Loucy (cell line): ENCODE data around the gene RPS27L.

Experiments used
- EZH2phosphoT487 ChIP-seq: fragments of 200-600 bp; IDR thresholded peaks from 2 replicates; pipeline ENCODE4 v1.6.1; 2018; ENCODE audit warnings: antibody characterized with exemption, mild to moderate bottlenecking, moderate library complexity, borderline replicate concordance
- TF ChIP-seq, protein P1 (sequence below): fragments of 200-600 bp; sonication (generic); conservative IDR thresholded peaks from 2 replicates; pipeline ENCODE4 v1.5.1; 2014; ENCODE audit warnings: mild to moderate bottlenecking, antibody characterized with exemption, low read length

DNA sequence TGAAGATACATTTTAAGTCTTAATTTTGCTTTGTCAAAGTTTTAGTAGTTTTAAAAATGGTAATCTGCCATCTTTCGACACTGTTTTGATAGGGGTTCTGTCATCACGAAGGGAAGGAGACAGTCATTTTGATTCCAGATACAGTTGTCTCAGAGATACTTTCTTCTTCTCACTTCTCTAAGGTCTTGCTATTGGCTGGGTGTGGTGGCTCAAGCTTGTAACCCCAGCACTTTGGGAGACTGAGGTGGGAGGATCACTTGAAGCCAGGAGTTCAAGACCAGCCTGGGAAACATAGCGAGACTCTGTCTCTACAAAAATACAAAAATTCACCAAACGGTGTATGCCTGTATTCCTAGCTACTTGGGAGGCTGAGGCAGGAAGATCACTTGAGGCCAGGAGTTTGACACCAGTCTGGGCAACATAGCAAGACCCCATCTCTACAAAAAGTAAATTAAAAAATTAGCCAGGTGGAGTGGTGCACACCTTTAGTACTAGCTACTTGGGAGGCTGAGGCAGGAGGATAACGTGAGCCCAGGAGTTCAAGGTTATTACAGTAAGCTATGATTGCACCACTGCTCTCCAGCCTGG is 35.4 kb upstream of the RPS27L start:
- TF ChIP-seq, protein P1, sequence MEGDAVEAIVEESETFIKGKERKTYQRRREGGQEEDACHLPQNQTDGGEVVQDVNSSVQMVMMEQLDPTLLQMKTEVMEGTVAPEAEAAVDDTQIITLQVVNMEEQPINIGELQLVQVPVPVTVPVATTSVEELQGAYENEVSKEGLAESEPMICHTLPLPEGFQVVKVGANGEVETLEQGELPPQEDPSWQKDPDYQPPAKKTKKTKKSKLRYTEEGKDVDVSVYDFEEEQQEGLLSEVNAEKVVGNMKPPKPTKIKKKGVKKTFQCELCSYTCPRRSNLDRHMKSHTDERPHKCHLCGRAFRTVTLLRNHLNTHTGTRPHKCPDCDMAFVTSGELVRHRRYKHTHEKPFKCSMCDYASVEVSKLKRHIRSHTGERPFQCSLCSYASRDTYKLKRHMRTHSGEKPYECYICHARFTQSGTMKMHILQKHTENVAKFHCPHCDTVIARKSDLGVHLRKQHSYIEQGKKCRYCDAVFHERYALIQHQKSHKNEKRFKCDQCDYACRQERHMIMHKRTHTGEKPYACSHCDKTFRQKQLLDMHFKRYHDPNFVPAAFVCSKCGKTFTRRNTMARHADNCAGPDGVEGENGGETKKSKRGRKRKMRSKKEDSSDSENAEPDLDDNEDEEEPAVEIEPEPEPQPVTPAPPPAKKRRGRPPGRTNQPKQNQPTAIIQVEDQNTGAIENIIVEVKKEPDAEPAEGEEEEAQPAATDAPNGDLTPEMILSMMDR = no peak
- TF ChIP-seq EZH2phosphoT487 = no peak
